Panc1 (cell line): ENCODE results near the gene EEF1AKMT2. TPM values are rescaled to one million over a fixed set of nuclear protein-coding genes. Genes with fewer than 3 reads are reported as not detected.
A peak's percentile ranks its signal among the peaks of the same experiment; 100 is the strongest.

Source experiments
- ATAC-seq: fragments of 200-7000 bp; cut with Tn5 transposase; 2 replicates; pipeline ENCODE4 v1.9.1; 2020; ENCODE audit warnings: mild to moderate bottlenecking, moderate library complexity
- BruUV-seq: library from RNA; stranded (reverse); fragments of 400-500 nt; replicated peaks from 2 replicates; lab custom pipeline; 2021; lab: Mats Ljungman, UMichigan
- CTCF ChIA-PET: fragments of 300-600 bp; sonication (Branson Sonifier 250); formaldehyde crosslinking; loops from one replicate; lab custom pipeline; 2022; ENCODE audit warnings: antibody characterized with exemption; lab: Charles Lee
- POLR2A ChIA-PET: fragments of 300-600 bp; sonication (Branson Sonifier 250); formaldehyde crosslinking; loops from one replicate; lab custom pipeline; 2022; ENCODE audit warnings: antibody characterized with exemption; lab: Charles Lee
- DNase-seq: peaks from one replicate; pipeline ENCODE4 v3.0.0-alpha.2; 2010; ENCODE audit warnings: low read depth, low spot score
- H3K27ac ChIP-seq: 2 replicates; pipeline ENCODE4 v1.5.1; 2011; ENCODE audit warnings: mild to moderate bottlenecking, low read length, inconsistent platforms
- H3K27me3 ChIP-seq: fragments of 200-500 bp; sonication (Bioruptor generic); 2 replicates; pipeline ENCODE4 v1.6.0; 2014; ENCODE audit warnings: low read length, inconsistent platforms; ENCODE audit not compliant: control insufficient read depth, insufficient read depth
- H3K36me3 ChIP-seq: fragments of 200-500 bp; sonication (Bioruptor generic); 2 replicates; pipeline ENCODE4 v1.5.1; 2014; ENCODE audit warnings: inconsistent platforms, mild to moderate bottlenecking, low read length, moderate library complexity; ENCODE audit not compliant: control insufficient read depth, insufficient read depth
- H3K4me1 ChIP-seq: 2 replicates; pipeline ENCODE4 v1.5.1; 2011; ENCODE audit warnings: inconsistent platforms, mild to moderate bottlenecking, low read length, moderate library complexity; ENCODE audit not compliant: control insufficient read depth, insufficient read depth
- H3K4me3 ChIP-seq, 2 experiments: 2 replicates each; pipeline ENCODE4 v1.5.1; 2011 to 2012; ENCODE audit warnings: low read depth in 2 of 2, low read length in 2 of 2, mild to moderate bottlenecking in 2 of 2, inconsistent platforms in 1 of 2, moderate library complexity in 1 of 2
- H3K9me3 ChIP-seq: fragments of 200-500 bp; sonication (Bioruptor generic); 2 replicates; pipeline ENCODE4 v1.5.1; 2014; ENCODE audit warnings: low read depth, mild to moderate bottlenecking, inconsistent platforms, low read length, moderate library complexity; ENCODE audit not compliant: control insufficient read depth, insufficient read depth
- CTCF ChIP-seq: fragments of 450-650 bp; IDR thresholded peaks from 2 replicates; pipeline ENCODE4 v1.5.1; 2017; ENCODE audit warnings: mild to moderate bottlenecking
- POLR2AphosphoS5 ChIP-seq: IDR thresholded peaks from 2 replicates; pipeline ENCODE4 v1.6.1; 2012; ENCODE audit warnings: mild to moderate bottlenecking, low read depth, low read length, moderate library complexity
- REST ChIP-seq, 2 experiments: IDR thresholded peaks; 2 replicates each; pipeline ENCODE4 v1.6.1; 2011 to 2012; ENCODE audit warnings: low read depth in 2 of 2, control low read depth in 1 of 2, low read length in 1 of 2, mild to moderate bottlenecking in 1 of 2, moderate library complexity in 1 of 2; ENCODE audit not compliant: insufficient read depth in 1 of 2
- SIN3A ChIP-seq: IDR thresholded peaks from 2 replicates; pipeline ENCODE4 v1.6.1; 2012; ENCODE audit warnings: low read depth, mild to moderate bottlenecking, low read length, moderate library complexity, borderline replicate concordance; ENCODE audit not compliant: insufficient read depth
- TCF7L2 ChIP-seq: IDR thresholded peaks from 2 replicates; pipeline ENCODE4 v1.6.1; 2011; ENCODE audit warnings: mild to moderate bottlenecking, low read depth, low read length, inconsistent platforms
- in situ Hi-C: cut with HindIII; loops from 2 replicates; pipeline ENCODE4 v1.10.0; 2016; ENCODE audit warnings: low sequenced_read_pairs, low pct_unique_long_range_greater_than_20kb
- intact Hi-C: fragments of 100-400 bp; cut with micrococcal nuclease; formaldehyde crosslinking; loops from one replicate; pipeline ENCODE4 v1.10.0; 2022; ENCODE audit not compliant: unreplicated experiment
- total RNA-seq: library from RNA; stranded (reverse); gene quantifications from one replicate; pipeline ENCODE4 v1.2.1, GENCODE V29; 2021; ENCODE audit not compliant: unreplicated experiment

The EEF1AKMT2 gene
- total RNA-seq, 1 experiment from 2014 or later: 39.2 TPM

- CTCF ChIA-PET: no interaction called here
- Histone ChIP-seq H3K4me3 (no peak overlapping the region), H3K27me3 (no peaks in the 10 kb centered on the region), H3K4me1 (peaks cover 10% of the 10 kb centered on the region), H3K36me3 (no peaks in the 10 kb centered on the region), H3K27ac (no peak overlapping the region), H3K9me3 (no peaks in the 10 kb centered on the region)
- in situ Hi-C loops (no loop called here), intact Hi-C loops (no loop called here)
- POLR2A ChIA-PET: no interaction called here
- TF ChIP-seq REST (IDR thresholded peaks at IDR 0.05; ENCODE audit: insufficient read depth in 1 of 2, low read depth in 2 of 2, low read length in 1 of 2) (no peak), CTCF (no peak), SIN3A (no peak), POLR2AphosphoS5 (no peak), TCF7L2 (no peak)
- no TSS peak for BruUV-seq
- no peak; the same call in 1 of the 2 replicates for ATAC-seq
- DNase-seq: no peak
Measured at GRCh38 chr10:124710266-124710881, 81.3 kb downstream of the EEF1AKMT2 start.

GRCh38 chr10:124709861-124710260 lies 81.8 kb downstream of the EEF1AKMT2 start:
- intact Hi-C loops: no loop called here
- no TSS peak for BruUV-seq
- ATAC-seq: peak; percentile 22; the same call in 1 of the 2 replicates
- H3K9me3 ChIP-seq: no peaks in the 10 kb centered on the region
- no peak for DNase-seq
- ChIA-PET POLR2A (no interaction called here), CTCF (no interaction called here)
- H3K27me3 ChIP-seq: no peaks in the 10 kb centered on the region
- H3K4me1 ChIP-seq: peaks cover 10% of the 10 kb centered on the region
- H3K27ac ChIP-seq: no peak overlapping the region
- H3K36me3 ChIP-seq: no peaks in the 10 kb centered on the region
- H3K4me3 ChIP-seq: no peak overlapping the region
- in situ Hi-C loops: no loop called here
- TF ChIP-seq POLR2AphosphoS5 (no peak), TCF7L2 (no peak), CTCF (no peak), SIN3A (no peak), REST (IDR thresholded peaks at IDR 0.05; ENCODE audit: insufficient read depth in 1 of 2, low read depth in 2 of 2, low read length in 1 of 2) (no peak)
